Endodermal cell (in vitro differentiated cells): ENCODE measurements around the gene LCORL. TPM values are rescaled to one million over a fixed set of nuclear protein-coding genes. Genes with fewer than 3 reads are reported as not detected.

Source experiments
- DNase-seq: peaks from one replicate; pipeline ENCODE4 v3.0.0-alpha.2; 2017
- H3K27ac ChIP-seq: 2 replicates; pipeline ENCODE4 v1.5.1; 2013; ENCODE audit warnings: mild to moderate bottlenecking, low read depth, low read length, moderate library complexity
- H3K27me3 ChIP-seq: 2 replicates; pipeline ENCODE4 v1.6.1; 2013; ENCODE audit warnings: mild to moderate bottlenecking, low read length, moderate library complexity; ENCODE audit not compliant: insufficient read depth, control insufficient read depth, poor library complexity, severe bottlenecking
- H3K36me3 ChIP-seq: 2 replicates; pipeline ENCODE4 v1.7.0; 2013; ENCODE audit warnings: mild to moderate bottlenecking, low read length, moderate library complexity; ENCODE audit not compliant: control insufficient read depth, insufficient read depth
- H3K4me1 ChIP-seq: one replicate; pipeline ENCODE4 v1.7.0; 2013; ENCODE audit warnings: low read length; ENCODE audit not compliant: control insufficient read depth, insufficient read depth
- H3K4me3 ChIP-seq: 2 replicates; pipeline ENCODE4 v1.5.1; 2013; ENCODE audit warnings: mild to moderate bottlenecking, low read length, moderate library complexity
- H3K9ac ChIP-seq: 2 replicates; pipeline ENCODE4 v1.6.1; 2013; ENCODE audit warnings: mild to moderate bottlenecking, low read length, moderate library complexity; ENCODE audit not compliant: poor library complexity, severe bottlenecking; ENCODE audit errors: extremely low read depth
- H3K9me3 ChIP-seq: 2 replicates; pipeline ENCODE4 v1.6.1; 2013; ENCODE audit warnings: mild to moderate bottlenecking, low read length, moderate library complexity; ENCODE audit not compliant: control insufficient read depth
- H3K27ac Mint-ChIP-seq: 2 replicates; pipeline ENCODE4 v1.8.0; 2020; ENCODE audit warnings: mixed read lengths
- H3K27me3 Mint-ChIP-seq: 2 replicates; pipeline ENCODE4 v1.8.0; 2021; ENCODE audit warnings: mild to moderate bottlenecking, mixed read lengths; ENCODE audit not compliant: insufficient read depth
- H3K36me3 Mint-ChIP-seq: 2 replicates; pipeline ENCODE4 v1.8.0; 2020; ENCODE audit warnings: low read depth, mixed read lengths
- H3K4me1 Mint-ChIP-seq: 2 replicates; pipeline ENCODE4 v1.8.0; 2020; ENCODE audit warnings: mixed read lengths
- H3K4me3 Mint-ChIP-seq: 2 replicates; pipeline ENCODE4 v1.8.0; 2020; ENCODE audit warnings: mild to moderate bottlenecking, moderate library complexity, mixed read lengths
- H3K9me3 Mint-ChIP-seq: 2 replicates; pipeline ENCODE4 v1.8.0; 2020; ENCODE audit warnings: mild to moderate bottlenecking, mixed read lengths
- WGBS, 2 experiments: methylation state at CpG; one replicate each; pipeline versions ENCODE4 v1.1.5 to v1.1.7; 2013; ENCODE audit warnings: missing lambda C conversion rate in 2 of 2, mixed read lengths in 1 of 2; ENCODE audit not compliant: insufficient coverage in 1 of 2, insufficient read length in 1 of 2; 5-methylcytosine and 5-hydroxymethylcytosine counted together
- total RNA-seq, 2 donors: library from RNA; stranded (reverse); fragmentation: NEBNext Ultra II Directional in 1 of 2; extraction: Animal tissue kit (Norgen Biotek cat#: 25700) in 1 of 2; gene quantifications; 2 replicates in 1 of 2; 3 replicates in 1 of 2; pipeline ENCODE4 v1.2.1, GENCODE V29; 2021
- TF ChIP-seq, protein P1 (sequence below): fragments of 200-600 bp; sonication (generic); conservative IDR thresholded peaks from 2 replicates; pipeline ENCODE4 v1.5.0; 2021; ENCODE audit warnings: antibody characterized with exemption, mild to moderate bottlenecking

The LCORL gene
- total RNA-seq, 2 donors from 2014 or later: 20.4 to 34.5 TPM

DNA sequence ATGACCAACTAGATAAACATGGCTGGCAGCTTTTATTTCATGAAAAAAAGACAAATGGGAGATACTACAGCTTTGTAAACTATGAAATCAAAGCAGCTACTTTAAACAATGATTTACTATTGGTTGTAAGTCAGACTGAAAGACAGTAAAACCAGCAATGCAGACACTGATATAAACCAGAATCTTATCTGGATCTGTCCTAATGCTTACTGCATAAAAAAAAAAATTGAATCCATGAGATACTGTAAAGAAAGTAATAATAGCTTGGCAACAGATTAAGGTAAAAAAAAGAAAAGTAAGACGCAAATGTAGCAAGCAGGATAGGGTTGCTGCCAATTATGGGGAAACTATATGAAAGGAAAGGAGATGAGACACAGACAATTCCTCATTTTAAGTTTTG is 7.3 kb downstream of the LCORL start:
- no peak overlapping the region for H3K27ac Mint-ChIP-seq
- 89 to 100% methylated on average over 1 of the region's 1 CpG for WGBS, 2 experiments
- no peaks in the 10 kb centered on the region for H3K27me3 Mint-ChIP-seq
- no peaks in the 10 kb centered on the region for H3K27me3 ChIP-seq
- peaks cover 27% of the 10 kb centered on the region for H3K4me1 Mint-ChIP-seq
- peaks cover 2% of the 10 kb centered on the region for H3K4me1 ChIP-seq
- H3K9ac ChIP-seq: no peak overlapping the region
- H3K4me3 ChIP-seq: no peak overlapping the region
- H3K9me3 Mint-ChIP-seq: no peaks in the 10 kb centered on the region
- H3K36me3 Mint-ChIP-seq: no peaks in the 10 kb centered on the region
- H3K4me3 Mint-ChIP-seq: no peak overlapping the region
- no peaks in the 10 kb centered on the region for H3K9me3 ChIP-seq
- H3K36me3 ChIP-seq: no peaks in the 10 kb centered on the region
- TF ChIP-seq, protein P1, sequence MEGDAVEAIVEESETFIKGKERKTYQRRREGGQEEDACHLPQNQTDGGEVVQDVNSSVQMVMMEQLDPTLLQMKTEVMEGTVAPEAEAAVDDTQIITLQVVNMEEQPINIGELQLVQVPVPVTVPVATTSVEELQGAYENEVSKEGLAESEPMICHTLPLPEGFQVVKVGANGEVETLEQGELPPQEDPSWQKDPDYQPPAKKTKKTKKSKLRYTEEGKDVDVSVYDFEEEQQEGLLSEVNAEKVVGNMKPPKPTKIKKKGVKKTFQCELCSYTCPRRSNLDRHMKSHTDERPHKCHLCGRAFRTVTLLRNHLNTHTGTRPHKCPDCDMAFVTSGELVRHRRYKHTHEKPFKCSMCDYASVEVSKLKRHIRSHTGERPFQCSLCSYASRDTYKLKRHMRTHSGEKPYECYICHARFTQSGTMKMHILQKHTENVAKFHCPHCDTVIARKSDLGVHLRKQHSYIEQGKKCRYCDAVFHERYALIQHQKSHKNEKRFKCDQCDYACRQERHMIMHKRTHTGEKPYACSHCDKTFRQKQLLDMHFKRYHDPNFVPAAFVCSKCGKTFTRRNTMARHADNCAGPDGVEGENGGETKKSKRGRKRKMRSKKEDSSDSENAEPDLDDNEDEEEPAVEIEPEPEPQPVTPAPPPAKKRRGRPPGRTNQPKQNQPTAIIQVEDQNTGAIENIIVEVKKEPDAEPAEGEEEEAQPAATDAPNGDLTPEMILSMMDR: no peak
- no peak overlapping the region for H3K27ac ChIP-seq
- DNase-seq: no peak

GRCh38 chr4:18012807-18013462 is 8.6 kb downstream of the LCORL start:
- no peaks in the 10 kb centered on the region for H3K36me3 Mint-ChIP-seq
- 95 to 100% methylated on average over 2 to 3 of the region's 3 CpGs for WGBS, 2 experiments
- no peaks in the 10 kb centered on the region for H3K9me3 Mint-ChIP-seq
- H3K27ac ChIP-seq: no peak overlapping the region
- no peaks in the 10 kb centered on the region for H3K36me3 ChIP-seq
- TF ChIP-seq, protein P1: no peak
- H3K4me3 Mint-ChIP-seq: no peak overlapping the region
- H3K4me1 ChIP-seq: peaks cover 2% of the 10 kb centered on the region
- H3K27me3 Mint-ChIP-seq: no peaks in the 10 kb centered on the region
- H3K4me1 Mint-ChIP-seq: peaks cover 27% of the 10 kb centered on the region
- H3K9ac ChIP-seq: no peak overlapping the region
- no peak for DNase-seq
- no peak overlapping the region for H3K27ac Mint-ChIP-seq
- no peaks in the 10 kb centered on the region for H3K9me3 ChIP-seq
- no peak overlapping the region for H3K4me3 ChIP-seq
- no peaks in the 10 kb centered on the region for H3K27me3 ChIP-seq

DNA sequence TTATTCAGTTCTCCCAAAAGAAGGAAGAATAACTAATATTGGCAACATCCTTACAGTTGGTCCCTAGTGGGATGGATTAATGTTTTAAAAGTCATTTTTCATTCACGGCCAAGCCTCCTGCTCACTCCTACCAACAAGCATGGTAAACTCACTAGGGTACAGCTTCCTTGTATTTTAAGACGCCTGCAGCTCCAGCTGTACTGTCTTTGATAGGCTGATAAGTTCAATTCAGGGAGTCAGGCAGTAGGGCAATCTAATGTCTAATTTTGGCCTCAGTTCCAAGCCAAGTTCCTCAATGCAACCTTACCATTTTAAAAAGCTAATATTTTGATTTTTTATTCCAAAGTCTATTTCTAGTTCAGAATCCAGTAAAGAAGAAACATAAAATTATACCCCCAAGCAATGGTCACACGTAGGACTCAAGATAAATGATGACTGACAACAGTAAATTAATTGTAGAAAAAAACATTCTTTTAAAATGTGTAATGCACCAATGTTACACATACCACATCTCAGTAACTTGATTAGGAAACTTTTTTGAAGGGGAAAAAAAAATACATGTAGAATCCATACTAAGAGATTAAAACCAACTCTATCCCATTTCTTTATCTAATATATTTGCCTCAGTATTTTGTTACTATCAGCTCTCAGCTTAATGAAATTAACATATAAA is 9.3 kb downstream of the LCORL start:
- H3K27ac Mint-ChIP-seq: no peak overlapping the region
- peaks cover 27% of the 10 kb centered on the region for H3K4me1 Mint-ChIP-seq
- Histone ChIP-seq H3K9ac (no peak overlapping the region), H3K9me3 (peaks cover 5% of the 10 kb centered on the region), H3K36me3 (no peaks in the 10 kb centered on the region), H3K27me3 (no peaks in the 10 kb centered on the region), H3K4me1 (peaks cover 2% of the 10 kb centered on the region), H3K27ac (no peak overlapping the region), H3K4me3 (no peak overlapping the region)
- peaks cover 1% of the 10 kb centered on the region for H3K9me3 Mint-ChIP-seq
- TF ChIP-seq, protein P1: no peak
- DNase-seq: no peak
- no peak overlapping the region for H3K4me3 Mint-ChIP-seq
- H3K36me3 Mint-ChIP-seq: no peaks in the 10 kb centered on the region
- WGBS, 2 experiments: 83 to 90% methylated on average over 1 to 2 of the region's 3 CpGs
- no peaks in the 10 kb centered on the region for H3K27me3 Mint-ChIP-seq
